ENCODE results near the gene BLMH. TPM values are rescaled to one million over a fixed set of nuclear protein-coding genes. Genes with fewer than 3 reads are reported as not detected.

The BLMH gene
- total RNA-seq, 4 donors from 2014 or later, result 18.1 to 35.7 (median 28.1) TPM

DNA sequence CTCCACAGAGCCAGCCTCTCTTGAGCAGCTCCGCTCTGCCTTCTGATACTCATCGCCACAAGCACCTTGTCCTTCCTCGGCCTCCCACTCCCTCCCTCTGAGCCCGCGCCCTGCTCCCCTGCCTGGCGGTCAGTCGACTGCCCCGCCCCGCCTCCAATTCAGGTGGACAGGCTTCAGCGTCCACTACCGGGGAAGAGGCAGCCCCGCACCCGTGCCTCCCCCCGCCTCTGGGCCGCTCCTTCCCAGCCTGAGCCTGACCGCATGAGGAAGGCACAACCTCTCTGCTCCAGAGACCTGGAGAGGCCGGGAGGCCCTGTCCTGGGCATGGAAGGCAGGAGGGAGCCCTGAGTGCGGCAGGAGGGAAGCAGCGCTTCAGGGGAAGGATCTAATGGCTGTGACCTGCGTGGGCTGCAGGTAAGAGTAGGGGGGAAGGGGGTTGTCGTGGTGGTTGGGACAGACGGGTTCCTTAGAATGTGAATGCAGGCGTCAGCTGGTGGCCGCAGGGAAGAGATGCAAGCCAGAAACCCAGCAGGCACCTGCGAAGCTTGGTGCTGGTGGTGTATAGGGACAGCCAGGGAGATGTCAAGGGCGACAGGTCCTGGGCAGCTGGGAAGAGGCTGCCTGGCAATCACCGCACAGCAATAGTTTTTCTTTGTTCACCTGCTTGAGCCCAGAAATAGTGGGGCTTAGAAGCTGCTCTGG lies 53.2 kb downstream of the BLMH start:
- no peak for TF ChIP-seq POLR2A (IDR thresholded peaks at IDR 0.05)
- no peak for TF ChIP-seq EP300 (IDR thresholded peaks at IDR 0.05)
- TF ChIP-seq, protein P1, sequence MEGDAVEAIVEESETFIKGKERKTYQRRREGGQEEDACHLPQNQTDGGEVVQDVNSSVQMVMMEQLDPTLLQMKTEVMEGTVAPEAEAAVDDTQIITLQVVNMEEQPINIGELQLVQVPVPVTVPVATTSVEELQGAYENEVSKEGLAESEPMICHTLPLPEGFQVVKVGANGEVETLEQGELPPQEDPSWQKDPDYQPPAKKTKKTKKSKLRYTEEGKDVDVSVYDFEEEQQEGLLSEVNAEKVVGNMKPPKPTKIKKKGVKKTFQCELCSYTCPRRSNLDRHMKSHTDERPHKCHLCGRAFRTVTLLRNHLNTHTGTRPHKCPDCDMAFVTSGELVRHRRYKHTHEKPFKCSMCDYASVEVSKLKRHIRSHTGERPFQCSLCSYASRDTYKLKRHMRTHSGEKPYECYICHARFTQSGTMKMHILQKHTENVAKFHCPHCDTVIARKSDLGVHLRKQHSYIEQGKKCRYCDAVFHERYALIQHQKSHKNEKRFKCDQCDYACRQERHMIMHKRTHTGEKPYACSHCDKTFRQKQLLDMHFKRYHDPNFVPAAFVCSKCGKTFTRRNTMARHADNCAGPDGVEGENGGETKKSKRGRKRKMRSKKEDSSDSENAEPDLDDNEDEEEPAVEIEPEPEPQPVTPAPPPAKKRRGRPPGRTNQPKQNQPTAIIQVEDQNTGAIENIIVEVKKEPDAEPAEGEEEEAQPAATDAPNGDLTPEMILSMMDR (IDR thresholded peaks at IDR 0.05), result no peak
- H3K27ac ChIP-seq, result no peak overlapping the region
- H3K4me3 ChIP-seq, result no peak overlapping the region
- no peak for DNase-seq (ENCODE audit: low spot score in 2 of 2)
- WGBS, 2 donors, result 36 to 42% methylated on average over 26 to 27 of the region's 27 CpGs
- H3K9me3 ChIP-seq, result no peaks in the 10 kb centered on the region
- H3K27me3 ChIP-seq, result peaks cover 0 to 56% of the 10 kb centered on the region in 2 donors
- H3K4me1 ChIP-seq, result peaks cover 0 to 41% (median 28%) of the 10 kb centered on the region in 4 donors
- H3K36me3 ChIP-seq, result peaks cover 0 to under 1% (median 0%) of the 10 kb centered on the region in 3 donors

DNA sequence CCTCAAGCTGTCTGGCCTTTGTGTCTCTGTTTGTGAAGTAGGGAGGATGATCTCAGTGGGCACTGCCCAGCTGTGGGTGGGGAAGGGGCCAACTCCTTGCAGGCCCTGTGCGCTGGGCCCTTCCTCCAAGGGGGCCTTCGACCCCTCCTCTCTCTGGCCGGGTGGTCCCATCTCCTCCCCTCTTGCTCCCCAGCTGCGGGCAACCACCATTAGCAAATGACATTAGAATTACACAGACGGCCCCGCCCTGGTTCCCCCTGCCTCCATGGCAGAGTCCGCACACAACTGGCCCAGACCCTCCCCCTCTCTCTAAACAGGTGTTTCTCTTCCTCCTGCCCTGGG lies 53.8 kb downstream of the BLMH start:
- DNase-seq (ENCODE audit: low spot score in 2 of 2), result no peak
- Histone ChIP-seq H3K27ac (no peak overlapping the region), H3K4me1 (peaks cover 0 to 41% (median 28%) of the 10 kb centered on the region in 4 donors), H3K9me3 (no peaks in the 10 kb centered on the region), H3K36me3 (no peaks in the 10 kb centered on the region), H3K4me3 (no peak overlapping the region), H3K27me3 (peaks cover 0 to 56% of the 10 kb centered on the region in 2 donors)
- 18 to 39% methylated on average over 6 to 7 of the region's 7 CpGs for WGBS, 2 donors
- TF ChIP-seq POLR2A (IDR thresholded peaks at IDR 0.05) (no peak), EP300 (IDR thresholded peaks at IDR 0.05) (no peak)
- TF ChIP-seq, protein P1 (IDR thresholded peaks at IDR 0.05), result no peak

DNA sequence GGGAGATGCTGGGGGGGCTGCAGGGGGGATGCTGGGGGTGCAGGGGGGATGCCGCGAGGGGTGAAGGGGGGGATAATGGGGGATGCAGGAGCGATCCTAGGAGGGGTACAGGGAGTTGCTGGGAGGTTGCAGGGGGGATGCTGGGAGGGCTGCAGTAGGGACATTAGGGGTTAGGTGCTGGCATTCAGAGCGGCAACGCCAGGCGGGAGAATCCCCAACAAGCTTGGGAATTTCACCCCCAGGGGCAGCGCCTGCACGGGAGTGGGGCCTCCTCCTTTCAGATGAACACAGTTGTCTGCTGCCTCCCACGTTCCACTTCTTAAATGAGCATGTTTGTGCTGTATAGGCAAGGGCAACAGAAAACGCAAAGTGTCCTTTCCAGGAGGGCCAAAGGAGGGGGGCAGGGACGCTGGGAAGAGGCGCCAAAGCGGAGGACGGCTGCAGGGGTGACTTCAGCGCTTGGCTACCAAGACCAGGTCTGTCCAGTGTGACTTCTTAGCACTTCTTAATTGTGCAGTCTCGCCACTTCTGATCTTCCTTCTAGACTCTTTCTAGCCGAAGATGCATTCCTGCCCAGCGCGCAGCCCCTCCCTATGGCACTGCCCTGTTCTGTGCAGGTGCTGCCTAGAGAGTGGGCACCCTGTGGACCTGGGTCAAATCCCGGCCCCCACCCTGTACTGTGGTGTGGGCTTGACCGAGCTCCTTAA lies 54.3 kb downstream of the BLMH start:
- 16 to 20% methylated on average over 21 of the region's 21 CpGs for WGBS, 2 donors
- DNase-seq (ENCODE audit: low spot score in 2 of 2), result no peak
- peaks cover 0 to 41% (median 28%) of the 10 kb centered on the region in 4 donors for H3K4me1 ChIP-seq
- H3K4me3 ChIP-seq, result no peak overlapping the region
- H3K27me3 ChIP-seq, result peaks cover 0 to 56% of the 10 kb centered on the region in 2 donors
- no peak for TF ChIP-seq EP300 (IDR thresholded peaks at IDR 0.05)
- TF ChIP-seq, protein P1 (IDR thresholded peaks at IDR 0.05), result no peak
- no peak for TF ChIP-seq POLR2A (IDR thresholded peaks at IDR 0.05)
- no peak overlapping the region for H3K27ac ChIP-seq
- no peaks in the 10 kb centered on the region for H3K36me3 ChIP-seq
- no peaks in the 10 kb centered on the region for H3K9me3 ChIP-seq

DNA sequence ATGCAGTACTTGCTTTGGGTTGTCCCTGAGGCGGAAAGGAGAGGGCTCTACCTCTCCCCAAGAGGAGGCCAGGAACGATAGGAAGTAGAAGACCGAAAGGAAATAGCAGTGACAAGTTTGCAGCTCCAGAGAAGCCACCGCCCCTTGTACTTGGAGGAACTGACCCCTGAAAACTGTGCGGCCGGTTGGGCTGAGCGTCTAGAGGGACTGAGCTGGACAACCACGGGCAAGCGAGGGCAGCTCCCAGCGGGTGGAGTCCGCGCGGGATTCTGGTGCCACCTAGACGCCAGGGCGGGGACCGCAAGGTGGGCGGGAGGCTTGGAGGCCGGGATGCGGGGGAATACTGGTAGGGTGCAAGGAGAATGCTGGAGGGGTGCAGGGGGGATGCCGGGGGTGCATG lies 55.0 kb downstream of the BLMH start:
- Histone ChIP-seq H3K4me3 (peak overlapping the region in 2 of 4 donors; percentile 15 to 50), H3K27me3 (peaks cover 0 to 56% of the 10 kb centered on the region in 2 donors), H3K27ac (no peak overlapping the region)

More for the DNA sequence above, 55.0 kb downstream of the BLMH start:
- Histone ChIP-seq H3K4me1 (peaks cover 0 to 41% (median 28%) of the 10 kb centered on the region in 4 donors), H3K36me3 (no peaks in the 10 kb centered on the region), H3K9me3 (no peaks in the 10 kb centered on the region)
- peak; percentile 15 to 18 for DNase-seq (ENCODE audit: low spot score in 2 of 2)
- 4 to 7% methylated on average over 9 to 20 of the region's 20 CpGs for WGBS, 2 donors
- TF ChIP-seq, protein P1 (IDR thresholded peaks at IDR 0.05), result peak in 3 of 5 experiments; percentile 20 to 32 (median 28)
- no peak for TF ChIP-seq EP300 (IDR thresholded peaks at IDR 0.05)
